GM23248 (cell line): ENCODE measurements around the gene CYP27A1.

Experiments
- EZH2 ChIP-seq: fragments of 200-600 bp; sonication (generic); IDR thresholded peaks from 2 replicates; pipeline ENCODE4 v1.6.1; 2018; ENCODE audit warnings: antibody characterized with exemption, mild to moderate bottlenecking; ENCODE audit not compliant: insufficient read depth, poor library complexity, severe bottlenecking
- EZH2phosphoT487 ChIP-seq: fragments of 200-600 bp; sonication (generic); IDR thresholded peaks from 2 replicates; pipeline ENCODE4 v1.6.1; 2018; ENCODE audit warnings: antibody characterized with exemption, moderate library complexity, mild to moderate bottlenecking, low read depth; ENCODE audit not compliant: insufficient read depth

GRCh38 chr2:218756599-218757377 is 25.2 kb upstream of the CYP27A1 start:
- TF ChIP-seq EZH2, result no peak
- TF ChIP-seq EZH2phosphoT487, result no peak
